Mesendoderm (in vitro differentiated cells): ENCODE data around the gene ABCB8.

Source experiments
- DNase-seq: peaks from one replicate; pipeline ENCODE4 v3.0.0; 2013
- H2AK5ac ChIP-seq: 2 replicates; pipeline ENCODE4 v1.6.1; 2013; ENCODE audit warnings: low read length, inconsistent platforms
- H2BK120ac ChIP-seq: 2 replicates; pipeline ENCODE4 v1.6.1; 2013; ENCODE audit warnings: low read depth, mild to moderate bottlenecking, low read length, moderate library complexity, mixed read lengths
- H2BK15ac ChIP-seq: replicated peaks from 2 replicates; pipeline ENCODE4 v1.6.1; 2013; ENCODE audit warnings: low read depth, mild to moderate bottlenecking, moderate library complexity
- H2BK5ac ChIP-seq: 2 replicates; pipeline ENCODE4 v1.6.1; 2013; ENCODE audit warnings: low read length, inconsistent platforms
- H3K18ac ChIP-seq: 2 replicates; pipeline ENCODE4 v1.6.1; 2013; ENCODE audit warnings: mild to moderate bottlenecking, low read length, mixed read lengths
- H3K23ac ChIP-seq: one replicate; pipeline ENCODE4 v1.6.1; 2013; ENCODE audit warnings: low read length
- H3K27ac ChIP-seq: 2 replicates; pipeline ENCODE4 v1.5.1; 2013; ENCODE audit warnings: low read depth, mild to moderate bottlenecking, inconsistent platforms, low read length, moderate library complexity
- H3K27me3 ChIP-seq: 2 replicates; pipeline ENCODE4 v1.6.1; 2013; ENCODE audit warnings: low read length, control low read depth, mild to moderate bottlenecking, inconsistent platforms; ENCODE audit not compliant: insufficient read depth, poor library complexity
- H3K36me3 ChIP-seq: 2 replicates; pipeline ENCODE4 v1.6.1; 2013; ENCODE audit warnings: low read length, inconsistent platforms; ENCODE audit not compliant: control insufficient read depth, insufficient read depth
- H3K4ac ChIP-seq: one replicate; pipeline ENCODE4 v1.6.1; 2013; ENCODE audit warnings: low read depth, mild to moderate bottlenecking, low read length, moderate library complexity
- H3K4me1 ChIP-seq: 2 replicates; pipeline ENCODE4 v1.6.1; 2013; ENCODE audit warnings: low read depth, low read length, inconsistent platforms; ENCODE audit not compliant: control insufficient read depth
- H3K4me2 ChIP-seq: 2 replicates; pipeline ENCODE4 v1.6.1; 2013; ENCODE audit warnings: low read length
- H3K4me3 ChIP-seq: 2 replicates; pipeline ENCODE4 v1.5.1; 2013; ENCODE audit warnings: mild to moderate bottlenecking, low read length
- H3K56ac ChIP-seq: one replicate; pipeline ENCODE4 v1.6.1; 2013; ENCODE audit warnings: low read length
- H3K79me1 ChIP-seq: 2 replicates; pipeline ENCODE4 v1.6.1; 2013; ENCODE audit warnings: low read length, inconsistent platforms
- H3K79me2 ChIP-seq: 2 replicates; pipeline ENCODE4 v1.6.1; 2013; ENCODE audit warnings: mild to moderate bottlenecking, low read length; ENCODE audit not compliant: control insufficient read depth, insufficient read depth
- H3K9ac ChIP-seq: 2 replicates; pipeline ENCODE4 v1.6.1; 2013; ENCODE audit warnings: low read length, inconsistent platforms
- H4K5ac ChIP-seq: one replicate; pipeline ENCODE4 v1.6.1; 2013; ENCODE audit warnings: low read length
- H4K8ac ChIP-seq: one replicate; pipeline ENCODE4 v1.6.1; 2013; ENCODE audit warnings: low read depth, mild to moderate bottlenecking, control low read depth, low read length, moderate library complexity
- WGBS: extraction: QIAGEN DNeasy Blood & Tissue Kit; methylation state at CpG from one replicate; pipeline ENCODE4 v1.1.7; 2013; ENCODE audit warnings: low lambda C conversion rate, missing lambda C conversion rate; ENCODE audit not compliant: insufficient coverage; ENCODE audit errors: extremely low coverage; 5-methylcytosine and 5-hydroxymethylcytosine counted together

ABCB8 gene

DNA sequence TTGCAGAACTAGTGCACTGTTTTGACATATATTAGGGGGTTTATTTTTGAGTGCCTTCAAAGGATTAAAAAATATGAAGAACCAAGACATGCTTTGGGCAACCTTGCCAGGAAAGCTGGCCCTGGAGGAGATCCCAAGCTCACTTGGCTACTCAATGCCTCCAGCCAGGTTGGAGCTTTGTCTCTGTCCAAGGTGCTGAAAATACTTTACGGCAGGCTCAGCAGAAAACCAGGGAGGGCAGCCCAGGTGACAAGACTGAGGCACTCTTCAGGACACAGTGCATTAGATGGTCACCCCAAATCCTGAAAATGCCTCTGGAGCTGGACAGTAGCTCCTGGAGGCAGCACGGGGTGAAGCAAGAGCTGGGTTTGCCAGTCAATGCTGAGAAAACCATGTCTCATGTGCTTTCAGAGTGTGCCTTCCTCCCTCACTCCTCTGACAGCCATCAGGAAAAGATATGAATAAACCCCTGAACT is 44.3 kb upstream of the ABCB8 start:
- H2BK120ac ChIP-seq: no peak overlapping the region
- H3K18ac ChIP-seq: no peak overlapping the region
- H4K5ac ChIP-seq: no peak overlapping the region
- H3K4me2 ChIP-seq: no peak overlapping the region
- no peak overlapping the region for H2BK15ac ChIP-seq
- no peak overlapping the region for H3K27ac ChIP-seq
- no peaks in the 10 kb centered on the region for H3K4me1 ChIP-seq
- H2BK5ac ChIP-seq: no peak overlapping the region
- peak; percentile 77 for DNase-seq
- no peak overlapping the region for H3K4ac ChIP-seq
- H3K56ac ChIP-seq: no peak overlapping the region
- no peak overlapping the region for H2AK5ac ChIP-seq
- no CpG with 5 or more reads among the region's 2 CpGs for WGBS
- no peaks in the 10 kb centered on the region for H3K79me1 ChIP-seq
- H3K36me3 ChIP-seq: no peaks in the 10 kb centered on the region
- no peaks in the 10 kb centered on the region for H3K79me2 ChIP-seq
- H3K27me3 ChIP-seq: no peaks in the 10 kb centered on the region
- no peak overlapping the region for H3K4me3 ChIP-seq
- no peak overlapping the region for H3K23ac ChIP-seq
- H3K9ac ChIP-seq: no peak overlapping the region
- no peak overlapping the region for H4K8ac ChIP-seq

- no peak overlapping the region for H3K23ac ChIP-seq
- H3K27ac ChIP-seq: no peak overlapping the region
- no peak overlapping the region for H2AK5ac ChIP-seq
- H3K4me1 ChIP-seq: no peaks in the 10 kb centered on the region
- H3K36me3 ChIP-seq: no peaks in the 10 kb centered on the region
- no peaks in the 10 kb centered on the region for H3K79me1 ChIP-seq
- no peak overlapping the region for H3K18ac ChIP-seq
- DNase-seq: peak; percentile 71
- WGBS: no CpG with 5 or more reads among the region's 16 CpGs
- H3K56ac ChIP-seq: no peak overlapping the region
- H3K4ac ChIP-seq: no peak overlapping the region
- H4K8ac ChIP-seq: no peak overlapping the region
- H2BK120ac ChIP-seq: no peak overlapping the region
- no peak overlapping the region for H3K4me3 ChIP-seq
- H4K5ac ChIP-seq: no peak overlapping the region
- no peak overlapping the region for H3K4me2 ChIP-seq
- H3K27me3 ChIP-seq: no peaks in the 10 kb centered on the region
- no peak overlapping the region for H2BK15ac ChIP-seq
- no peak overlapping the region for H3K9ac ChIP-seq
- H2BK5ac ChIP-seq: no peak overlapping the region
- H3K79me2 ChIP-seq: no peaks in the 10 kb centered on the region
These were observed 42.1 kb upstream of the ABCB8 start for GRCh38 chr7:150986099-150986512.

- Histone ChIP-seq H3K79me2 (no peaks in the 10 kb centered on the region), H3K4ac (no peak overlapping the region), H2BK5ac (no peak overlapping the region), H3K18ac (no peak overlapping the region), H3K4me1 (no peaks in the 10 kb centered on the region), H3K27ac (no peak overlapping the region), H3K9ac (no peak overlapping the region), H2AK5ac (no peak overlapping the region), H2BK15ac (no peak overlapping the region), H3K4me3 (no peak overlapping the region), H3K56ac (no peak overlapping the region), H3K27me3 (no peaks in the 10 kb centered on the region), H4K8ac (no peak overlapping the region), H3K79me1 (no peaks in the 10 kb centered on the region), H3K36me3 (no peaks in the 10 kb centered on the region), H3K23ac (no peak overlapping the region), H4K5ac (no peak overlapping the region), H2BK120ac (no peak overlapping the region), H3K4me2 (no peak overlapping the region)
- no CpG with 5 or more reads among the region's 5 CpGs for WGBS
- DNase-seq: no peak
These were observed 41.7 kb upstream of the ABCB8 start for GRCh38 chr7:150986556-150986955.

DNA sequence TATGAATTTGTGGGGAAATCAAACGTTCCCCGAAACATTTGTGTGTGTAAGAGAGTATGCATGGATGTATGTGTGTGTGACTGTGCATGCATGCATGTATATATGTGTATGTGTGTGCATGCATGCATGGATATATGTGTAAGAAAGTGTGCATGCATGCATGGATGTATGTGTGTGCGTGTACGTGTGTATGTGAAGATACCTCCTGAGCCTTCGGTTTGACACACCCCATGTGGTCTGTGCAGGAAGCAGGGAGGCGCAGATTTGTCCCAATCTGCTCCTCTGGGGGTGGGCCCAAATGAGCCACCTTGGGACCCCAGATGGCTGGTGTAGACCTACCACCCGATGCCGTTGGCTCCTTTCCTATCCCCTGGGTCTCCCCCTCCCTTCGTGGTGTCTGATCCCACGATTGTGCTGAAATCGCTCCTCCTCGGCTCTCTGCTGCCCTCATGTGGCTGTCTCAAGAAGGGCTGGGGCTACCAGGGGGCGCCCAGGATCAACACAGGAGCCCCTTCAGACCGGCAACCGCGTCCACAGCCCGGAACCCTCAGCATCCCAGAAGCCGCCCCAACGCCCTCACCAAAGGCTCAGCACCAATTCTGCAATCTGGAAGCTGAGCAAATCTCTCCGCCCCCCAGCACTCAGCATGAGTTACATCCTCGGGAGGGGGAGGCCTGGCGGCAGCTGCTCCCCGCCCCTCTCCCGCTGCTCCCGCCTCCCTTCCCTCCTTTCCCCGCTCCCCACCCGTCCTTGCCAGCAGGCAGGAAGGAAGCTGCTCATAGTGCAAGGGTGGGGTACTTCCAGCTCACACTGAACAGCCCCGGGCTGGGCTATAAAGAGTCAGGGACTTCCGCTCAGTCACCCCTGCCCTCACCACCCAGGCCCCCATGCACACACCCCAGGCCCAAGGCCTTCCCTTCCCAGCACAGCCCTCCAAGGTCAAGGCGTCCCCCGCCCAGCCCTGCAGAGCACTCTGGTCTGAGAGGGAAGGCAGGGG is 39.7 kb upstream of the ABCB8 start:
- Histone ChIP-seq H4K8ac (no peak overlapping the region), H3K4me2 (peak overlapping the region; percentile 62), H2BK15ac (no peak overlapping the region), H3K4me1 (no peaks in the 10 kb centered on the region), H3K27me3 (no peaks in the 10 kb centered on the region), H3K4me3 (no peak overlapping the region), H2AK5ac (no peak overlapping the region), H3K79me2 (no peaks in the 10 kb centered on the region), H2BK120ac (no peak overlapping the region), H3K23ac (peak overlapping the region; percentile 80), H3K56ac (peak overlapping the region; percentile 67), H4K5ac (no peak overlapping the region), H3K9ac (peak overlapping the region; percentile 38), H3K4ac (no peak overlapping the region), H3K36me3 (no peaks in the 10 kb centered on the region), H3K79me1 (no peaks in the 10 kb centered on the region), H3K18ac (no peak overlapping the region), H2BK5ac (no peak overlapping the region), H3K27ac (no peak overlapping the region)
- DNase-seq: peak; percentile 82
- no CpG with 5 or more reads among the region's 31 CpGs for WGBS

DNA sequence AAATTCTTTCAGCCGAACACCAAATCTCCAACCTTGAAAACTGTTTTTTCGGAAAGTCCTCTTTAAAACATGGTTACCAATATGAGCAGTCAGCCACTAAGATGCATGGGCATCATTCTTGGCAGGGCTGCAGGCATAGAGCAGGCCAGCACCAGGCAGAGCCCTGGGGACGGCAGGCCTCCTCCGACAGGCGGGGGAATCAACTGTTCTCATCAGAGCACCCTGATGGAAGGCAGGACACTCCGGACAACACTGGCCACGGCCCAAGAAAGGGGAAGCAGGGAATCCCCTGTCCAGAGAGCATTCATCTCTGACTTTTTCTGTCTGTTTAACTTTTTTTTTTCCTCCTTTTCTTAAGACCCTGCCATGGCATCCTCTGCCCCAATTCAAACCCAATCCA is 38.8 kb upstream of the ABCB8 start:
- Histone ChIP-seq H3K9ac (no peak overlapping the region), H3K23ac (no peak overlapping the region), H3K27me3 (no peaks in the 10 kb centered on the region), H3K56ac (no peak overlapping the region), H3K4me1 (no peaks in the 10 kb centered on the region), H2BK5ac (no peak overlapping the region), H3K79me1 (no peaks in the 10 kb centered on the region), H4K8ac (no peak overlapping the region), H2AK5ac (no peak overlapping the region), H3K79me2 (no peaks in the 10 kb centered on the region), H3K4me2 (no peak overlapping the region), H2BK15ac (no peak overlapping the region), H4K5ac (no peak overlapping the region), H3K18ac (no peak overlapping the region), H3K27ac (no peak overlapping the region), H3K36me3 (no peaks in the 10 kb centered on the region), H3K4me3 (no peak overlapping the region), H2BK120ac (no peak overlapping the region), H3K4ac (no peak overlapping the region)
- no CpG with 5 or more reads among the region's 7 CpGs for WGBS
- DNase-seq: no peak
